ENCODE measurements around the gene C14orf39.

The C14orf39 gene

DNA sequence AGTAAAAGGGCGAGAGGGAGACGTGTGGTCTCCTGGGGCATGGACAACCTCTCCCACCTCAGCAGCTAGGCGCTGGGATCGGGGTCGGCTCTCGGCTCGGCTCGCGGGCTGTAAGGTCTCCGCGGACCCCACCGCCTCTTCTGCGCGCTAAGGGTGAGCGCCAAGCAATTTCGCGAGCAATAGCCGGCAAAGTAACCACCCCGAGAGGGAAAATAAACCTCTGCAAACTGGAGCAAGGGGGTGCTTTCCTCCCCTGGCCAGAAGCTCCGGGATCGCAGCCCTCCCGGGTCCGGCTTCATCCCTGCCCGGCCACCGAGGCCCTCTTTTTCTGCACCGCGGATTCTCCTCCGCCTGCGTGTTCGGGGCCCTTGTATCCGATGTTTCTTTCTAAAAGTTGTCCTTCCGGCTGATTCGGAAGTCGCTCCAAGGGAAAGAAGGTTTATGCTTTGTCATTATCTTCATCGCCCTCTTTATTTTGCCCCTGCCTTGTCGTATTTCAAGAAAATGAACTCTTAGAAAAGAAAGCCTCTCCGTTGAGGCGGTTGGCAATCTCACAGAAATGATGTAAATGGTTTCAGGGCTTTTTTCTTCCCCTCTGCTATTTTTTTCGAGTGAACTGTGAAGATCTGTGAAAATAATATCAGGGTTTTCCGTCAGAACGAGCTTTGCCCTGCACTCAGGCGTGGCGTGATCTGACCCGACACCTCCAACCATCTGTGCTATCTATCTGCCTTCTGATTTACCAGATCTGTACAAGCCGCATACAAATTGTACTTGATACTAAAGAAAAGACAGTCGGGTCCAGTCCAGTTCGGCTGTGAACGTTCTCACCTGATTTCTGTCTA is 21.3 kb upstream of the C14orf39 start:
- TF ChIP-seq, protein P1, sequence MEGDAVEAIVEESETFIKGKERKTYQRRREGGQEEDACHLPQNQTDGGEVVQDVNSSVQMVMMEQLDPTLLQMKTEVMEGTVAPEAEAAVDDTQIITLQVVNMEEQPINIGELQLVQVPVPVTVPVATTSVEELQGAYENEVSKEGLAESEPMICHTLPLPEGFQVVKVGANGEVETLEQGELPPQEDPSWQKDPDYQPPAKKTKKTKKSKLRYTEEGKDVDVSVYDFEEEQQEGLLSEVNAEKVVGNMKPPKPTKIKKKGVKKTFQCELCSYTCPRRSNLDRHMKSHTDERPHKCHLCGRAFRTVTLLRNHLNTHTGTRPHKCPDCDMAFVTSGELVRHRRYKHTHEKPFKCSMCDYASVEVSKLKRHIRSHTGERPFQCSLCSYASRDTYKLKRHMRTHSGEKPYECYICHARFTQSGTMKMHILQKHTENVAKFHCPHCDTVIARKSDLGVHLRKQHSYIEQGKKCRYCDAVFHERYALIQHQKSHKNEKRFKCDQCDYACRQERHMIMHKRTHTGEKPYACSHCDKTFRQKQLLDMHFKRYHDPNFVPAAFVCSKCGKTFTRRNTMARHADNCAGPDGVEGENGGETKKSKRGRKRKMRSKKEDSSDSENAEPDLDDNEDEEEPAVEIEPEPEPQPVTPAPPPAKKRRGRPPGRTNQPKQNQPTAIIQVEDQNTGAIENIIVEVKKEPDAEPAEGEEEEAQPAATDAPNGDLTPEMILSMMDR (IDR thresholded peaks at IDR 0.05; ENCODE audit: low read depth, low read length, missing control alignments) = no peak
- in situ Hi-C loops (cut with HindIII; ENCODE audit: low sequenced_read_pairs) = no loop called here
- DNase-seq (ENCODE audit: low read depth) = no peak

DNA sequence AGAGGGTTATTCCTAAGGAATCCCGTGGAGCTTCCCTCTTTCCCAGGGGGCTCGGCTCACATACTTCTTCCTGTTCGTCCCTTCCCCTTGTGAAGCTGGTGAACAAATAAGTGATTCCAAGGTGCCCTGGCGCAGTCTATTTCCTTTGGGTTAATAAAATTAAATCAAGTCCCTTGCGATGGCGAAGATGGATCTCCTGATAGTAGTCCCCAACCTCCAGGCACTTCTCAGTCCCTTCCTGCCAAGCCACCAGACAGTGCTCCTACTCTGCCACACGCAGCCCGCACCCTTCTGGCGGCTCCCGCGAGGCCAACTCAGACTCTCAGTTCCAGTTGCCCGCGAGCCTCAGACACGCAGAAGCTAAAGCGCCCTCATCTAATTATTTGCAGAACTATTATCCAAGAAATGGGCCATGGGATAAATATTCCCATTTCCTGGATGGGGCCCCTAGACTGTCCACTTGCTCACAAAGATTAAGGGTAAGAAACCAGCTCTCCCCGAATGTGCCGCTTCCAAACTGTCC is 20.7 kb upstream of the C14orf39 start:
- no peak overlapping the region for H3K4me3 ChIP-seq (ENCODE audit: low read depth, low read length)
- TF ChIP-seq, protein P1 (IDR thresholded peaks at IDR 0.05; ENCODE audit: low read depth, low read length, missing control alignments) = no peak
- no peak for DNase-seq (ENCODE audit: low read depth)
- in situ Hi-C loops (cut with HindIII; ENCODE audit: low sequenced_read_pairs) = no loop called here

More for the DNA sequence above, 21.3 kb upstream of the C14orf39 start:
- H3K4me3 ChIP-seq (ENCODE audit: low read depth, low read length) = no peak overlapping the region

DNA sequence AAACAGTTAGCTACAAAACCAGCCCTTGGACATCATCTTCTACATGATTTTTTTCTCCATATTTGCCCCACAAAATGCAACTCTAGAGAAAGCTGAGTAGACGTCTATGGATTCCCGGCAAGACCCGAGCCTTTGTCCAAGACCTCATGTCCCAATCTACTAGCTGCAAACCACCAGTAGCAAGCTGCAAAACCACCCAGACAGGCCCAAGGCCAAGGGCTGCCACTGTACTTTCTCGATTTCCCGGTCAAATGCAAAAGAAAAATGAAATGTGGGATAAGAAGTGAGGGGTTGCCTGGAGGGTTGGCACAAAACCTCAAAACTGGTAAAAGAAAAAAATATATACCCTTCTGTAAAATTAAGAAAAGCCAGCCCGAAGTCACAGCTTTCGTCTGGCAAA is 20.1 kb upstream of the C14orf39 start:
- in situ Hi-C loops (cut with HindIII; ENCODE audit: low sequenced_read_pairs) = no loop called here
- DNase-seq (ENCODE audit: low read depth) = no peak
- TF ChIP-seq, protein P1 (IDR thresholded peaks at IDR 0.05; ENCODE audit: low read depth, low read length, missing control alignments) = no peak
- H3K4me3 ChIP-seq (ENCODE audit: low read depth, low read length) = no peak overlapping the region

DNA sequence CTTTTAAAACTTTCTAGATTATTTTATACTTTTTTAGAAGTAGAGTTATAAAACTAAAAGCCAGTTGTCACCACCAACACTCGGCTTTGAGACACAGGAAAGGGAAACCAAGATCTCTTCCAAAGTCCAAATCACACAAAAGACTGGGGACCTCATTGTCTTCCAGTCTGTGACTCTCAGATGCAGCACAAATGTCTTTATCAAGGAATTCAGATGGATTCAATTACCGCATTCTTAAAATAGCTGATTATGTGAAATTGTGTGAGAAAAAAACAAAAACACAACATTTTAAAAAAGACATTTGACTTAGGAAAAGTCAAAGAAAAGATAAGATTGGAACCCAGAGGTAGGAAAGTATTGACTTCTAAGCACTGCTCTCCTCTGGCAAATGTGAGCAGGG is 19.6 kb upstream of the C14orf39 start:
- H3K4me3 ChIP-seq (ENCODE audit: low read depth, low read length) = no peak overlapping the region
- TF ChIP-seq, protein P1 (IDR thresholded peaks at IDR 0.05; ENCODE audit: low read depth, low read length, missing control alignments) = no peak
- no peak for DNase-seq (ENCODE audit: low read depth)
- in situ Hi-C loops (cut with HindIII; ENCODE audit: low sequenced_read_pairs) = no loop called here

DNA sequence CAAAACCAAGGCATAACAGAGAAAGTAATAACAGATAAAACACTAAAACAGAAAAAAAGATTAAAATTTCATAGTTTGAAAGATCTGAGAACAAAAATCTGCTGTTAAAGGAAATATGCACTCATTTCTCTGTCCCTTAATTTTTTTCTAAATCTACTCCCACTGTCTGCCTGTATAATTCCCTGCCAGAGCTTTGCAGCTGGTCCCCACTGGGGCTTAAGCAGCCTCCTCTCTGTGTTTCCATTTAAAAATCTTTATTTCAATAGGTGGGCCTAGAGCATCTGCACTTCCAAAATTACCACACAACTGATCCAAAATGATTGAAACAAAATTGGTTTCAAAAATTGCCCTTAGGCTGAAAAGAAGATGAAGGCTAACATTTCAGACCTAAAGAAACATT is 16.7 kb upstream of the C14orf39 start:
- in situ Hi-C loops (cut with HindIII; ENCODE audit: low sequenced_read_pairs) = no loop called here
- TF ChIP-seq, protein P1 (IDR thresholded peaks at IDR 0.05; ENCODE audit: low read depth, low read length, missing control alignments) = no peak
- DNase-seq (ENCODE audit: low read depth) = no peak
- H3K4me3 ChIP-seq (ENCODE audit: low read depth, low read length) = no peak overlapping the region

DNA sequence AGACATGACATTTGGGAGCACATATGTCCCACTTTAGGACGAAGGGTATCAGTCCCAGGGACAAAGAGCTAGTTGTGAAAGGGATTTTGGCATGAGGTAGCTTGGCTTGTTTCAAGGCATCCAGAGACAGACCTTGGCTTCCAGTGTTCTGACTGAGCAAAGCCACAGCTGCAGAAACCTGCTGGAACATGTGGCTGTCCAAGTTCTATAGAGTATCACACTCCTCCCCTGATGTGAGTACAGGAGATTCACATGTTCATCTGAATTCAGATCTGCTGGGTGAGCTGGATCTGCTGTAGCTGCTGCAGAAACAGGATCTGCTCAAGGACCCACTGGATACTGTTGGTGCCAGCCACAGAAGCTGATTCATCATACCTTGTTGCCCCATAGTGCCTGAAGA is 10.1 kb upstream of the C14orf39 start:
- TF ChIP-seq, protein P1 (IDR thresholded peaks at IDR 0.05; ENCODE audit: low read depth, low read length, missing control alignments) = no peak
- H3K4me3 ChIP-seq (ENCODE audit: low read depth, low read length) = no peak overlapping the region
- in situ Hi-C loops (cut with HindIII; ENCODE audit: low sequenced_read_pairs) = no loop called here

More for the DNA sequence above, 10.1 kb upstream of the C14orf39 start:
- DNase-seq (ENCODE audit: low read depth) = no peak
